ENCODE measurements around the gene ATP6AP1.

DNA sequence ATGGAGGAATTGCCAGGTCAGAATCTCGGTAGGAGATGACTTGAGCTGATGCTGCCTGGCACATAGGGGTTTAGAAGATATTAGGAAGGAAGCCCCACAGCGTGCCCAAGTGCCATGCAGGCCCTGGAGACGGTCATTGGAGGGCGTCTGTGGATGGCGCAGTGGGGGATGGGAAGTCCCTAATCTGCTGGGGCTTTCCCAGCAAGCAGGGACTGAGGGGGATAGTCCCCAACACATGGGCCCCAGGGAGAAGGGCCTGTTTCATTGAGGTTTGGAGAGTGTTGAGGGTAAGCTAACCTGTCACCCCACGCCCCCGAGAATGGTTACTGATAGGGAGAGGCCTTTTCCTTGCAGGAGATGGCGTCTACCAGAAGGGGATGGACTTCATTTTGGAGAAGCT lies 9.3 kb upstream of the ATP6AP1 start:
- TF ChIP-seq IFI16 (CRISPR knock-in tag; IDR thresholded peaks at IDR 0.05) (no peak), EZH2 (IDR thresholded peaks at IDR 0.05; ENCODE audit: borderline replicate concordance, low read depth, low read length) (no peak), TAF15 (IDR thresholded peaks at IDR 0.05; ENCODE audit: low read depth, low read length) (no peak)
- TF ChIP-seq, protein P1, sequence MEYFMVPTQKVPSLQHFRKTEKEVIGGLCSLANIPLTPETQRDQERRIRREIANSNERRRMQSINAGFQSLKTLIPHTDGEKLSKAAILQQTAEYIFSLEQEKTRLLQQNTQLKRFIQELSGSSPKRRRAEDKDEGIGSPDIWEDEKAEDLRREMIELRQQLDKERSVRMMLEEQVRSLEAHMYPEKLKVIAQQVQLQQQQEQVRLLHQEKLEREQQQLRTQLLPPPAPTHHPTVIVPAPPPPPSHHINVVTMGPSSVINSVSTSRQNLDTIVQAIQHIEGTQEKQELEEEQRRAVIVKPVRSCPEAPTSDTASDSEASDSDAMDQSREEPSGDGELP (CRISPR knock-in tag; IDR thresholded peaks at IDR 0.05; ENCODE audit: borderline replicate concordance) = no peak

Measured in K562 (cell line).